Neural progenitor cell (in vitro differentiated cells): ENCODE data around the gene ZNF613. TPM values are rescaled to one million over a fixed set of nuclear protein-coding genes. Genes with fewer than 3 reads are reported as not detected.

Source experiments
- DNase-seq: peaks from one replicate; pipeline ENCODE4 v3.0.0-alpha.2; 2016; ENCODE audit warnings: low spot score
- H2AFZ ChIP-seq: fragments of 200-600 bp; sonication (generic); replicated peaks from 2 replicates; pipeline ENCODE4 v1.6.1; 2016; ENCODE audit warnings: antibody characterized with exemption
- H3F3A ChIP-seq: fragments of 200-600 bp; sonication (generic); 2 replicates; pipeline ENCODE4 v1.6.1; 2016; ENCODE audit warnings: antibody characterized with exemption, low read depth
- H3K27ac ChIP-seq: fragments of 200-600 bp; sonication (generic); 2 replicates; pipeline ENCODE4 v1.5.1; 2016; ENCODE audit warnings: mild to moderate bottlenecking
- H3K27me3 ChIP-seq: fragments of 200-600 bp; sonication (generic); 2 replicates; pipeline ENCODE4 v1.6.1; 2016; ENCODE audit warnings: mild to moderate bottlenecking, moderate library complexity
- H3K36me3 ChIP-seq: fragments of 200-600 bp; sonication (generic); 2 replicates; pipeline ENCODE4 v1.5.1; 2016
- H3K4me1 ChIP-seq: fragments of 200-600 bp; sonication (generic); 2 replicates; pipeline ENCODE4 v1.6.1; 2016; ENCODE audit warnings: mixed run types
- H3K4me2 ChIP-seq: fragments of 200-600 bp; sonication (generic); 2 replicates; pipeline ENCODE4 v1.6.1; 2016
- H3K4me3 ChIP-seq: fragments of 200-600 bp; sonication (generic); 2 replicates; pipeline ENCODE4 v1.5.1; 2016
- H3K79me2 ChIP-seq: fragments of 200-600 bp; sonication (generic); 2 replicates; pipeline ENCODE4 v1.6.1; 2016; ENCODE audit warnings: low read depth
- H3K9ac ChIP-seq: fragments of 200-600 bp; sonication (generic); 2 replicates; pipeline ENCODE4 v1.6.1; 2016
- H3K9me3 ChIP-seq: fragments of 200-600 bp; sonication (generic); 2 replicates; pipeline ENCODE4 v1.5.1; 2016; ENCODE audit warnings: low read depth
- H4K20me1 ChIP-seq: fragments of 200-600 bp; sonication (generic); 2 replicates; pipeline ENCODE4 v1.6.1; 2016; ENCODE audit warnings: low read depth
- H3K27ac Mint-ChIP-seq: 3 replicates; pipeline ENCODE4 v1.8.0; 2021; ENCODE audit warnings: mixed read lengths
- H3K27me3 Mint-ChIP-seq: 2 replicates; pipeline ENCODE4 v1.8.0; 2022; ENCODE audit warnings: low read depth, mild to moderate bottlenecking, inconsistent platforms, moderate library complexity, mixed read lengths; ENCODE audit not compliant: insufficient read depth
- H3K36me3 Mint-ChIP-seq: 3 replicates; pipeline ENCODE4 v1.8.0; 2021; ENCODE audit warnings: mixed read lengths
- H3K4me1 Mint-ChIP-seq: 3 replicates; pipeline ENCODE4 v1.8.0; 2021; ENCODE audit warnings: mixed read lengths
- H3K4me3 Mint-ChIP-seq: 3 replicates; pipeline ENCODE4 v1.8.0; 2021; ENCODE audit warnings: mild to moderate bottlenecking, moderate library complexity, mixed read lengths
- H3K9me3 Mint-ChIP-seq: 3 replicates; pipeline ENCODE4 v1.8.0; 2020; ENCODE audit warnings: mixed read lengths
- EZH2 ChIP-seq: fragments of 200-600 bp; sonication (generic); IDR thresholded peaks from 2 replicates; pipeline ENCODE4 v1.6.1; 2017; ENCODE audit warnings: antibody characterized with exemption, mild to moderate bottlenecking, moderate library complexity
- EZH2phosphoT487 ChIP-seq: fragments of 200-600 bp; sonication (generic); IDR thresholded peaks from 2 replicates; pipeline ENCODE4 v1.6.1; 2017; ENCODE audit warnings: antibody characterized with exemption
- total RNA-seq: library from RNA; depleted of rRNA; stranded (reverse); fragments of >200 nt; gene quantifications from 2 replicates; pipeline ENCODE4 v1.2.3, GENCODE V29; 2015; ENCODE audit warnings: low replicate concordance
- TF ChIP-seq, protein P1 (sequence below): fragments of 200-600 bp; sonication (generic); IDR thresholded peaks from 2 replicates; pipeline ENCODE4 v1.5.1; 2017; ENCODE audit warnings: antibody characterized with exemption, mild to moderate bottlenecking

ZNF613 gene
- total RNA-seq, 1 donor from 2014 or later: 10.4 TPM

- Mint-ChIP-seq H3K27ac (peak within 1 kb of the TSS; percentile 58), H3K27me3 (peaks cover 6% of the 10 kb centered on the region), H3K4me1 (peaks cover 3% of the 10 kb centered on the region), H3K4me3 (peak within 1 kb of the TSS; percentile 92), H3K9me3 (peaks cover 59% of the 10 kb centered on the region), H3K36me3 (peaks cover 22% of the 10 kb centered on the region)
- Histone ChIP-seq H3K79me2 (peaks cover 16% of the 10 kb centered on the region), H3K36me3 (no peaks in the 10 kb centered on the region), H4K20me1 (no peaks in the 10 kb centered on the region), H3K4me2 (peak within 1 kb of the TSS; percentile 64), H2AFZ (peak within 1 kb of the TSS; percentile 67), H3K27me3 (no peaks in the 10 kb centered on the region), H3K9me3 (no peaks in the 10 kb centered on the region), H3K9ac (peak within 1 kb of the TSS; percentile 81), H3K27ac (no peak within 1 kb of the TSS), H3K4me3 (peak within 1 kb of the TSS; percentile 78), H3K4me1 (no peaks in the 10 kb centered on the region), H3F3A (no peaks in the 10 kb centered on the region)
- TF ChIP-seq EZH2: no peak
- TF ChIP-seq, protein P1, sequence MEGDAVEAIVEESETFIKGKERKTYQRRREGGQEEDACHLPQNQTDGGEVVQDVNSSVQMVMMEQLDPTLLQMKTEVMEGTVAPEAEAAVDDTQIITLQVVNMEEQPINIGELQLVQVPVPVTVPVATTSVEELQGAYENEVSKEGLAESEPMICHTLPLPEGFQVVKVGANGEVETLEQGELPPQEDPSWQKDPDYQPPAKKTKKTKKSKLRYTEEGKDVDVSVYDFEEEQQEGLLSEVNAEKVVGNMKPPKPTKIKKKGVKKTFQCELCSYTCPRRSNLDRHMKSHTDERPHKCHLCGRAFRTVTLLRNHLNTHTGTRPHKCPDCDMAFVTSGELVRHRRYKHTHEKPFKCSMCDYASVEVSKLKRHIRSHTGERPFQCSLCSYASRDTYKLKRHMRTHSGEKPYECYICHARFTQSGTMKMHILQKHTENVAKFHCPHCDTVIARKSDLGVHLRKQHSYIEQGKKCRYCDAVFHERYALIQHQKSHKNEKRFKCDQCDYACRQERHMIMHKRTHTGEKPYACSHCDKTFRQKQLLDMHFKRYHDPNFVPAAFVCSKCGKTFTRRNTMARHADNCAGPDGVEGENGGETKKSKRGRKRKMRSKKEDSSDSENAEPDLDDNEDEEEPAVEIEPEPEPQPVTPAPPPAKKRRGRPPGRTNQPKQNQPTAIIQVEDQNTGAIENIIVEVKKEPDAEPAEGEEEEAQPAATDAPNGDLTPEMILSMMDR: no peak
- no peak for TF ChIP-seq EZH2phosphoT487
- peak; percentile 86 for DNase-seq
These were observed 59.3 kb downstream of the ZNF613 start, which contains the start of gene ZNF350 for GRCh38 chr19:51986309-51987291. Gene ZNF350, minus strand, starts transcription at chr19:51986840. Its CDS starts 12,480 bp downstream, at chr19:51974360.

DNA sequence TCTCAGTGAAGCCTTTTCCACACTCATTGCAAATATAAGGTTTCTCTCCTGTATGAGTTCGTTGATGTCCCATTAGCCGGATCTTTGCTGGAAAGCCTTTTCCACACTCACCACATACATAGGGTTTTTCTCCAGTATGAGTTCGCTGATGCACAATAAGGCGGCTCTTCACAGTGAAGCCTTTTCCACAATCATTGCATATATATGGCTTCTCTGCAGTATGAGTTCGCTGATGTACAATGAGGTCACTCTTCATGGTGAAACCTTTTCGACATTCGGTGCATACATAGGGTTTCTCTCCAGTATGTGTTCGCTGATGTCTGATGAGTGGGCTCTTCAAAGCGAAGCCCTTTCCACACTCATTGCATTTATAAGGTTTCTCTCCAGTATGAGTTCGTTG is 66.2 kb downstream of the ZNF613 start:
- peaks cover 80% of the 10 kb centered on the region for H3K9me3 Mint-ChIP-seq
- H3K4me2 ChIP-seq: no peak overlapping the region
- no peak overlapping the region for H2AFZ ChIP-seq
- H3K27ac Mint-ChIP-seq: no peak overlapping the region
- H3F3A ChIP-seq: no peaks in the 10 kb centered on the region
- H3K27me3 ChIP-seq: no peaks in the 10 kb centered on the region
- H3K27me3 Mint-ChIP-seq: no peaks in the 10 kb centered on the region
- H3K4me1 ChIP-seq: no peaks in the 10 kb centered on the region
- no peak for TF ChIP-seq EZH2phosphoT487
- TF ChIP-seq, protein P1: no peak
- TF ChIP-seq EZH2: no peak
- H3K9me3 ChIP-seq: peaks cover 56% of the 10 kb centered on the region
- no peak overlapping the region for H3K9ac ChIP-seq
- no peaks in the 10 kb centered on the region for H4K20me1 ChIP-seq
- peaks cover 50% of the 10 kb centered on the region for H3K36me3 ChIP-seq
- no peak for DNase-seq
- no peak overlapping the region for H3K27ac ChIP-seq
- peaks cover 74% of the 10 kb centered on the region for H3K36me3 Mint-ChIP-seq
- H3K4me1 Mint-ChIP-seq: no peaks in the 10 kb centered on the region
- no peak overlapping the region for H3K4me3 Mint-ChIP-seq
- H3K79me2 ChIP-seq: no peaks in the 10 kb centered on the region
- H3K4me3 ChIP-seq: no peak overlapping the region

- no peak overlapping the region for H3K4me3 ChIP-seq
These were observed 66.9 kb downstream of the ZNF613 start for GRCh38 chr19:51994048-51994644.

More at GRCh38 chr19:51994048-51994644, 66.9 kb downstream of the ZNF613 start:
- no peaks in the 10 kb centered on the region for H4K20me1 ChIP-seq
- Mint-ChIP-seq H3K36me3 (peaks cover 75% of the 10 kb centered on the region), H3K4me1 (no peaks in the 10 kb centered on the region), H3K9me3 (peaks cover 81% of the 10 kb centered on the region), H3K4me3 (no peak overlapping the region), H3K27me3 (no peaks in the 10 kb centered on the region), H3K27ac (no peak overlapping the region)
- H3F3A ChIP-seq: no peaks in the 10 kb centered on the region
- no peaks in the 10 kb centered on the region for H3K4me1 ChIP-seq
- no peak overlapping the region for H2AFZ ChIP-seq
- no peaks in the 10 kb centered on the region for H3K79me2 ChIP-seq
- H3K27ac ChIP-seq: no peak overlapping the region
- TF ChIP-seq EZH2: no peak
- TF ChIP-seq EZH2phosphoT487: no peak
- TF ChIP-seq, protein P1: no peak
- H3K9me3 ChIP-seq: peaks cover 63% of the 10 kb centered on the region
- no peak overlapping the region for H3K9ac ChIP-seq
- DNase-seq: no peak
- H3K27me3 ChIP-seq: no peaks in the 10 kb centered on the region
- no peak overlapping the region for H3K4me2 ChIP-seq
- peaks cover 57% of the 10 kb centered on the region for H3K36me3 ChIP-seq

Other genes starting within 250 kb of the ZNF613 start
- 6.9 and 12.0 TPM in 2 replicates for gene SPACA6, start 234.1 kb upstream of the ZNF613 start, total RNA-seq
- gene HAS1, start 203.5 kb upstream of the ZNF613 start, total RNA-seq: 0.37 and 0.69 TPM in 2 replicates
- not detected in 2 replicates for gene FPR1, start 175.6 kb upstream of the ZNF613 start, total RNA-seq
- gene FPR2, start 166.3 kb upstream of the ZNF613 start, total RNA-seq: not detected in 2 replicates
- gene FPR3, start 132.3 kb upstream of the ZNF613 start, total RNA-seq: not detected in 2 replicates
- gene ZNF577, start 39.5 kb upstream of the ZNF613 start, total RNA-seq: 45.1 and 47.7 TPM in 2 replicates
- 32.7 and 49.6 TPM in 2 replicates for gene ZNF649, start 22.5 kb upstream of the ZNF613 start, total RNA-seq
- gene ZNF350, start 59.4 kb downstream of the ZNF613 start, total RNA-seq: 4.6 and 7.3 TPM in 2 replicates
- 15.9 and 31.4 TPM in 2 replicates for gene ZNF615, start 80.7 kb downstream of the ZNF613 start, total RNA-seq
- 19.1 and 21.5 TPM in 2 replicates for gene ZNF614, start 100.9 kb downstream of the ZNF613 start, total RNA-seq
- gene ZNF432, start 121.4 kb downstream of the ZNF613 start, total RNA-seq: 17.7 and 23.3 TPM in 2 replicates
- gene ZNF841, start 168.3 kb downstream of the ZNF613 start, total RNA-seq: 17.6 and 18.3 TPM in 2 replicates
- gene ZNF616, start 212.5 kb downstream of the ZNF613 start, total RNA-seq: 26.8 and 38.4 TPM in 2 replicates
- gene ZNF836, start 244.1 kb downstream of the ZNF613 start, total RNA-seq: 8.3 and 8.8 TPM in 2 replicates